HG02870 (cell line): ENCODE measurements around the gene KRTAP5-4.
"Not testable (repeated sequence)": the region's sequence is repeated elsewhere in the genome, so short reads cannot be mapped to it uniquely, and the experiment has no call there.

Experiments used
- ATAC-seq: cut with Tn5 transposase; IDR thresholded peaks from one replicate; pipeline ENCODE4 v1.9.1; 2021; ENCODE audit warnings: mild to moderate bottlenecking, moderate library complexity; ENCODE audit not compliant: unreplicated experiment

Gene KRTAP5-4

DNA sequence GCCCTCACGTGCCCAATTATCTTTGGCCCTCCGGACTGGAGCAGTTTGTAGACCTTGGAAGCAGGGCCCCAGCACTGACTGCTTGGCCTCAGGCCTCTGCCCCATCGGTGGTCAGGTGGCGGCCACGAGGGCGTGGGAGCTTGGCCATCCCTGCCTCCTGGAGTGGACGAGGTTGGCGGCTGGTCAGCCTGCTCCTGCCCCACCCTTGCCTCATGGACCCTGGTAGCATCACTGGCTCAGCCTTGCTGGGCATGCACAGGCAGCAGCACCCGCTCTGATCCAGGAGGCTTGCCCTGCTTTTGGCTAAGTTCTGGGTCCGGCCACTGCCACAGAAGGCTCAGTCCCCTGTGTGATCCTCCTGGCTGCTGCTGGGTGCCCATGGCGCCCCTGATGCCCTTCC lies 17.8 kb downstream of the KRTAP5-4 start:
- ATAC-seq = no peak

GRCh38 chr11:1603629-1604028 lies 18.3 kb downstream of the KRTAP5-4 start:
- ATAC-seq = no peak

- not testable (repeated sequence) for ATAC-seq
Observed at GRCh38 chr11:1601663-1602062, 20.3 kb downstream of the KRTAP5-4 start.

- no peak for ATAC-seq
Observed at GRCh38 chr11:1600626-1601025, 21.3 kb downstream of the KRTAP5-4 start.

DNA sequence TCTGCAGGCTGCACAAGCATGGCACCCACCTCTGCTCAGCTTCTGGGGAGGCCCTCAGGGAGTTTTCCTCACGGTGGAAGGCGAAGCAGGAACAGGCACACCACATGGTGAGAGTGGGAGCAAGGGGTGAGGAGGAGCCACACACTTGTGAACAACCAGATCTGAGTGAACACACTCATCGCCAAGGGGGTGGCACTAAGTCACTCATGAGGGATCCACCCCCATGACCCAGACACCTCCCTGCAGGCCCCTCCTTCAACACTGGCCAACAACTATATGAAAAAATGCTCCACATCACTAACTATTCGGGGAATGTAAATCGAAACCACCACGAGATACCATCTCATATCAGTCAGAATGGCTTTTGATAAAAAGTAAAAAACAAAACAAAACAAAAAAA lies 23.1 kb downstream of the KRTAP5-4 start:
- ATAC-seq = no peak

- ATAC-seq = not testable (repeated sequence)
Observed at GRCh38 chr11:1598406-1598805, 23.5 kb downstream of the KRTAP5-4 start.

DNA sequence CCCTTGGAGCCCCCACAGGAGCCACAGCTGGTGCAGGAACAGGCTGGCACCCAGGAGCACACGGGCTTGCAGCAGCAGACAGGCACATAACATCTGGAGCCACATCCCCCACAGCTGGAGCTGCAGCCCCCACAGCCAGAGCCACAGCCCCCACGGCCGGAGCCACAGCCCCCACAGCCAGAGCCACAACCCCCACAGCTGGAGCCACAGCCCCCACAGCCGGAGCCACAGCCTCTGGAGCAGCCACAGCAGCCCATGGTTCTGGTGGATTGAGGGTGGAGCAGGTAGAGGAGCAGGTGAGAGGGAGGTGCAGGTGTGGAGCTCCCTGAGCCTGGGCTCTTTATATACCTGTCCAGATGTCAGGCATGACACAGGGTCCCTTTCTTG lies 24.0 kb downstream of the KRTAP5-4 start, which contains the start of gene KRTAP5-2:
Gene KRTAP5-2 (minus strand): TSS at position 301 of the 387 bp plus-strand sequence. CDS start 44 bp downstream, at position 257.
- ATAC-seq = no peak

GRCh38 chr11:1597331-1597993 lies 24.5 kb downstream of the KRTAP5-4 start:
- no peak for ATAC-seq

DNA sequence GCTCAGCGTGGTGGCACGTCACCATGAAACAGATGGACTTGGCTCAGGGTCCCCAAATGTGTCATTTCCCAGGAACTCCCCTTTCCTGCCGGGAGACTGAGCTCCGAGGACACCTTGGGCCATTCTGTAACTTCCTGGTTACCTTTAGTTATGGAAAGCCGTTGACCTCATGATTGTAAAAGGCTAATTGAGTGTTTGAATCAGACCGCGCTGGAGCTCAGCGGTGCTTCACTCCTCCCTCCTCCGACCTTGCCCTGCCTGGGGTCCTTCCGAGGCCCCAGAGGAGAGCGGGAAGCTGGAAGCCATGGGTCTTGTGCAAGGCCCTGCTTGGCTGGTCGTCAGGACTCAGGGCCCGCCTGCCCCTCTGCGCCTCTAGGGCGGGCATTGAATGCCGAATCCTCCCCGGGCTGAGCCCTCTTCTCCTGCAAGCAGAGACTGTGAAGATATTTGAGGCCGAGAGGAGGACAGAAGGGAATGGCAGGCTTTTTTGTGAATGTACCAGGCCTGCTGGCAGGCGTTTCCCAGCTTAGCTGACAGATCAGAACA lies 25.3 kb downstream of the KRTAP5-4 start:
- ATAC-seq = not testable (repeated sequence)

DNA sequence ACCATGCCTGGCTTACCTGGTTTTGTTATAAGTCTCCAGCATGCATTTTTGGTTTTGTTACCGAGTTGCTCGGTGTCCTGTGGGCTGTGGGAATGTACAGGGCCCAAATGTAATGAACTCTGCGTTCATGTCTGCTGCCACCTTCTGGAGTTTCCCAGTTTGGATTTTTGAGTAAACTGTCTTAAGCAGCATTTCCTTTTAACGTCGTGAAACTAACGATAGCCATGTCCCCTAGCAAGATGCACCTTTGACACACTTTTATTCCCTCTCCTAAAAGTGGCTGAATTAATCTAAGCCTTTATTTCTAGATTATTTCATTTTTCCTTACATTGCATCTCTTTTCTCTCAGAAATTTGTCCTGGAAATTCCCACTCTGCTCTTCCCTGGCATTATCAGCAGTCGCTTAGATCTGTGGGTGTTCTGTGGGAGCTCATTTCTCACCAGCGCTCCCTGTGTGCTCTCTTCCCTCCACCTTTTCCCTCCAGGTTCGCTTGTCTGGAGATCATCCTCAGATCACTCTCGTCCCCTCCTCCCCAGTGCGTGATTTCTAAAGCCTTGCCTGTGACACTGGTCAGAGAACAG lies 25.9 kb downstream of the KRTAP5-4 start:
- ATAC-seq = not testable (repeated sequence)

DNA sequence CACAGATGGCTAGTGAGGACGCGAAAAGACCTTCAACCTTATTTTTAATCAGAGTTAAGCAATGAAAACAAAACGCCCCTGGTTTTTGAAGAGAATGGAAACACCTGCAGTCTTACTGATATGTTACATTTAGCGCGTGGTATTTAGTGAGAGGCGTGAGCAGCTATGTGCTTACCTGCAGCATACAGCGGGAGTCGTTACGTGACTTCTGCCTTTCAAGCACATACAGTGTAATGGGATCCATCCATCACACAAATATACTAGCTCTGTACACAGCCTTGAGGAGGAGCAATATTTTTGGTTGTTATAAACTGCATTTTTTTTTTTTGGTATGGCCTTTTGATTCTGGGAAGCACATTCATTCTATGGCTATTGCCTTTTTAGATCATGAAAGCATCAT lies 29.3 kb downstream of the KRTAP5-4 start:
- ATAC-seq = no peak

- no peak for ATAC-seq
Observed at GRCh38 chr11:1589996-1590395, 31.9 kb downstream of the KRTAP5-4 start.

GRCh38 chr11:1589191-1589963 lies 32.6 kb downstream of the KRTAP5-4 start:
- not testable (repeated sequence) for ATAC-seq

GRCh38 chr11:1586699-1587098 lies 35.2 kb downstream of the KRTAP5-4 start:
- no peak for ATAC-seq

- ATAC-seq = not testable (repeated sequence)
Observed at GRCh38 chr11:1584661-1585370, 37.1 kb downstream of the KRTAP5-4 start, which contains the start of gene KRTAP5-1. TSS of gene KRTAP5-1 (minus strand) at chr11:1585283. CDS start at chr11:1585249, 34 bp downstream.

DNA sequence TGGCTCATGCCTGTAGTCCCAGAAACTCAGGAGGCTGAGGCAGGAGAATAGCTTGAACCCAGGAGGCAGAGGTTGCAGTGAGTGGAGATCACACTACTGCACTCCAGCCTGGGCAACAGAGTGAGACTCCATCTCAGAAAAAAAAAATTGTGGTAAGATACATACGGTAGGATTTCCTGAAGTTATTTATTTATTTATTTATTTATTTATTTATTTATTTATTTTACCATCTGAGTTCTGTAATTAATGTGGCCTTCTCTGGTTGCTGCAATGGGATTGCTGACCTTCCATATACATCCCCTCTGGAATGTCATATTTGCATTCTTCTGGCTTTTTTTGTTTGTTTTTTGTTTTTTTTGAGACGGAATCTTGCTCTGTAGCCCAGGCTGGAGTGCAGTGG lies 39.0 kb downstream of the KRTAP5-4 start:
- not testable (repeated sequence) for ATAC-seq

DNA sequence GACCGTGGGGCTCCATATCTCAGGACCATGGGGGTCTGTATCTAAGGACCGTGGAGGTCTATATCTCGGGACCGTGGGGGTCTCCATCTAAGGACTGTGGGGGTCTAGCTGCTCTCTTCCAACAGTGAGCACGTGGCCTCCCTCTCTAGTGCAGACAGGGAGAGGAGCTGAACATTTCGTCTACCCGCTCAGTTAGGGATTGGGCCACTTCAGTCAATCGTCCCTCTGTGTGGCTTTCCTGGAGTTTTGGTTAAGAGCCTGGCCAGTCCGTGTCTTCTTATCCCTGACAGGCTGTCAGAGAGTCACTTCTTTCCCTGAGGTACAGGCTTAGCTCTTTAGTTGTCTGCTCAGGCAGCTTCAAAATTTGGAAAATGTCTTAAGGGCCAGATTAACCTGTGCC lies 40.0 kb downstream of the KRTAP5-4 start:
- ATAC-seq = no peak

DNA sequence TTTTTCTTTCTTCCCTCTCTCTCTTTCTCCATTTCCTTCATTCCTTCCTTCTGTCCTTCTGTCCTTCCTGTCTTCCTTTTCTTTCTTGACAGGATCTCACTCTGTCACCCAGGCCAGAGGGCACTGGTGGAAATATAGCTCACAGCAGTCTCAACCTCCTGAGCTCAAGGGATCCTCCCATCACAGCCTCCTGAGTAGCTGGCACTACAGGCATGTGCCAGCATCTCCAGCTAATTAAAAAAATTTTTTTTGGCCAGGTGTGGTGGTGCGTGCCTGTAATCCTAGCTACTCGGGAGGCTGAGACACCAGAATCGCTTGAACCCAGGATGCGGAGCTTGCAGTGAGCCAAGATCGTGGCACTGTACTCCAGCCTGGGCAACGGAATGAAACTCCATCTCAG lies 45.1 kb downstream of the KRTAP5-4 start:
- ATAC-seq = no peak

DNA sequence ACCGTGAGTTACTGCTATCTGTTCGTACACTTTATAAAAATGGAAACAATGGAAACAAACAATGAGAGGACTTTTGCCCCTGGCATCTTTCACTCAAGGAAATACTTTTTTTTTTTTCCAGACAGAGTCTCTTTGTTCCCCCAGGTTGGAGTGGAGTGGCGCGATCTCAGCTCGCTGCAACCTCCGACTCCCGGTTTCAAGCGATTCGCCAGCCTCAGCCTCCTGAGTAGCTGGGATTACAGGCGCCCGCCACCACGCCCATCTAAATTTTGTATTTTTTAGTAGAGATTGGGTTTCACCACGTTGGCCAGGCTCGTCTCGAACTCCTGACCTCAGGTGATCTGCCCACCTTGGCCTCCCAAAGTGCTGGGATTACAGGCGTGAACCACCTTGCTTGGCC lies 46.2 kb downstream of the KRTAP5-4 start:
- not testable (repeated sequence) for ATAC-seq

DNA sequence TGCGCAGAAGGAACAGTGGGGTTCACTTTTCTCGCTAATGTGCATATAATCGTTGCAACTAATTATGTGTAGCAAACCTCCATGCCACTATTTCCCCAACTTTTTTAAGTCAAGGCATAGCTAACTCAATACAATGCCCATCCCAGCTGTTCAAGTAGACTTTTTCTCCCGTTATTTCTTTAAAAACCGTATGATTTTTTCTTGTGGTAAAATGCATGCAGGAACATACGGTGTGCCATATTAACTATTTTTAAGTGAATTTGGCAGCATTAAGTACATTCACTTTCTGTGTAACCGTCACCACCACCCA lies 47.0 kb downstream of the KRTAP5-4 start:
- no peak for ATAC-seq
